Mesothelial cell of epicardium (in vitro differentiated cells): ENCODE data around the gene CRYBG1. TPM values are rescaled to one million over a fixed set of nuclear protein-coding genes. Genes with fewer than 3 reads are reported as not detected.

Source experiments
- DNase-seq, 2 experiments: peaks; one replicate each; pipeline ENCODE4 v3.0.0; 2021; ENCODE audit warnings: low spot score in 2 of 2; ENCODE audit not compliant: unreplicated experiment in 2 of 2
- H3K27ac Mint-ChIP-seq: 2 replicates; pipeline ENCODE4 v1.8.0; 2021; ENCODE audit warnings: mixed read lengths
- H3K27me3 Mint-ChIP-seq: 2 replicates; pipeline ENCODE4 v1.8.0; 2021; ENCODE audit warnings: low read depth, mixed read lengths
- H3K36me3 Mint-ChIP-seq: 2 replicates; pipeline ENCODE4 v1.8.0; 2021; ENCODE audit warnings: mixed read lengths
- H3K4me1 Mint-ChIP-seq: 2 replicates; pipeline ENCODE4 v1.8.0; 2021; ENCODE audit warnings: mixed read lengths
- H3K4me3 Mint-ChIP-seq: 2 replicates; pipeline ENCODE4 v1.8.0; 2021; ENCODE audit warnings: mild to moderate bottlenecking, moderate library complexity, mixed read lengths
- H3K9me3 Mint-ChIP-seq: 2 replicates; pipeline ENCODE4 v1.8.0; 2021; ENCODE audit warnings: mixed read lengths
- total RNA-seq: library from RNA; stranded (reverse); gene quantifications from 3 replicates; pipeline ENCODE4 v1.2.1, GENCODE V29; 2021
- TF ChIP-seq, protein P1 (sequence below): fragments of 200-600 bp; sonication (generic); IDR thresholded peaks from one replicate; pipeline ENCODE4 v1.5.0; 2021; ENCODE audit warnings: antibody characterized with exemption; ENCODE audit not compliant: unreplicated experiment

Gene CRYBG1
- total RNA-seq, 1 donor from 2014 or later = 0.74 TPM

DNA sequence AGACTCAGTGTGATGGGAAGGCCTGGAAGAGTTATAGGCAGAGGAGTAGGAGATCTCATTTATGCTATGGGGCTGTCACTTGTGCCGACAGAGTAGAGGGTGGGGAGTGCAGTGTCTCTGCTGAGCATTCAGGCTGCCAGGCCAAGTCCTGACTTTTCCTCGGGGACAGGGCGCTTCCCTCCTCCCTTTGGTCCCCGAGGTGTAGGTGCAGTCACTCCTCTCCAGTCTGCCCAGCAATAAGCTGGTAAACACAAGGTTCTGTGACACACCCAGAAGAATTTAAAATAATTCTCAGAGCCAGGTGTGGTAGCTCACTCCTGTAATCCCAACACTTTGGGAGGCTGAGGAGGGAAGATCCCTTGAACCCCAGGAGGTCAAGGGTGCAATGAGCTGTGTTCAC, 109.4 kb downstream of the CRYBG1 start:
- no peak for DNase-seq
- TF ChIP-seq, protein P1, sequence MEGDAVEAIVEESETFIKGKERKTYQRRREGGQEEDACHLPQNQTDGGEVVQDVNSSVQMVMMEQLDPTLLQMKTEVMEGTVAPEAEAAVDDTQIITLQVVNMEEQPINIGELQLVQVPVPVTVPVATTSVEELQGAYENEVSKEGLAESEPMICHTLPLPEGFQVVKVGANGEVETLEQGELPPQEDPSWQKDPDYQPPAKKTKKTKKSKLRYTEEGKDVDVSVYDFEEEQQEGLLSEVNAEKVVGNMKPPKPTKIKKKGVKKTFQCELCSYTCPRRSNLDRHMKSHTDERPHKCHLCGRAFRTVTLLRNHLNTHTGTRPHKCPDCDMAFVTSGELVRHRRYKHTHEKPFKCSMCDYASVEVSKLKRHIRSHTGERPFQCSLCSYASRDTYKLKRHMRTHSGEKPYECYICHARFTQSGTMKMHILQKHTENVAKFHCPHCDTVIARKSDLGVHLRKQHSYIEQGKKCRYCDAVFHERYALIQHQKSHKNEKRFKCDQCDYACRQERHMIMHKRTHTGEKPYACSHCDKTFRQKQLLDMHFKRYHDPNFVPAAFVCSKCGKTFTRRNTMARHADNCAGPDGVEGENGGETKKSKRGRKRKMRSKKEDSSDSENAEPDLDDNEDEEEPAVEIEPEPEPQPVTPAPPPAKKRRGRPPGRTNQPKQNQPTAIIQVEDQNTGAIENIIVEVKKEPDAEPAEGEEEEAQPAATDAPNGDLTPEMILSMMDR = no peak
- H3K27me3 Mint-ChIP-seq = peaks cover 6% of the 10 kb centered on the region
- no peaks in the 10 kb centered on the region for H3K36me3 Mint-ChIP-seq
- H3K4me3 Mint-ChIP-seq = no peak overlapping the region
- peaks cover 2% of the 10 kb centered on the region for H3K4me1 Mint-ChIP-seq
- no peak overlapping the region for H3K27ac Mint-ChIP-seq
- H3K9me3 Mint-ChIP-seq = no peaks in the 10 kb centered on the region

DNA sequence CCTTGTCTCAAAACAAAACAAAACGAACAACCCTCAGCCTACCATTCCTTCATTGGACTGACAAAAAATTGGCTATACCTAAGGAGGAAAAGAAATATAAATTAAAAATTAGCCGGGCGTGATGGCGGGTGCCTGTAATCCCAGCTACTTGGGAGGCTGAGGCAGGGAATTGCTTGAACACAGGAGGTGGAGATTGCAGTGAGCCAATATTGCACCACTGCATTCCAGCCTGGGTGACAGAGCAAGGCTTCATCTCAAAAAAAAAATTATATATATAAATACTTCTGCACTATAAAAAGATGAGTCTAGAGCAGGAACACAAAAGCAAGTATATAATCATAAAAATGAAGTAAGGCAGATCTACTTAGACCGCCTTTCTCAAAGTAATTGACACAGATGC, 109.8 kb downstream of the CRYBG1 start:
- Mint-ChIP-seq H3K27me3 (peaks cover 6% of the 10 kb centered on the region), H3K4me3 (no peak overlapping the region), H3K4me1 (peaks cover 2% of the 10 kb centered on the region), H3K36me3 (no peaks in the 10 kb centered on the region), H3K27ac (no peak overlapping the region), H3K9me3 (no peaks in the 10 kb centered on the region)
- no peak for DNase-seq
- TF ChIP-seq, protein P1 = no peak

DNA sequence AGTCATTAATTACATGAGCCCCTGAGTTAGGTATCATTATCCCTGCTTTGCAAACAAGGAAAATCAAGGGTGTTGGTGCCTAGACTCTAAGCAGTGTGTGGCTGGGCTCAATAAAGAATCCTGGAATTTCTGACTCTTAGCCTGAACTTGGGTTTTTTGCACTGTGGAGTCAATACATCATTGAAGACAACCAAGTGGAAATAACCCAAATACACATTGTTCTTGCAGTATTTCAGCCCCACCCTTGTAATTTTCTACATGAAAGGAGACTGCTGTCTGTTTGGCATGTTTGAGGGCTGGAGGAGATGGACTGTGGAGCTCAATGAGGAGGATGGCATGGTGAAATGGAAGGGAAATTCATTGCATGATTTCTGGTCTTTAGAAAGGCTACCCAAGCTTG, 110.3 kb downstream of the CRYBG1 start:
- no peaks in the 10 kb centered on the region for H3K9me3 Mint-ChIP-seq
- no peaks in the 10 kb centered on the region for H3K36me3 Mint-ChIP-seq
- H3K27me3 Mint-ChIP-seq = peaks cover 6% of the 10 kb centered on the region
- H3K27ac Mint-ChIP-seq = no peak overlapping the region
- TF ChIP-seq, protein P1 = no peak
- peaks cover 2% of the 10 kb centered on the region for H3K4me1 Mint-ChIP-seq
- H3K4me3 Mint-ChIP-seq = no peak overlapping the region
- DNase-seq = no peak

DNA sequence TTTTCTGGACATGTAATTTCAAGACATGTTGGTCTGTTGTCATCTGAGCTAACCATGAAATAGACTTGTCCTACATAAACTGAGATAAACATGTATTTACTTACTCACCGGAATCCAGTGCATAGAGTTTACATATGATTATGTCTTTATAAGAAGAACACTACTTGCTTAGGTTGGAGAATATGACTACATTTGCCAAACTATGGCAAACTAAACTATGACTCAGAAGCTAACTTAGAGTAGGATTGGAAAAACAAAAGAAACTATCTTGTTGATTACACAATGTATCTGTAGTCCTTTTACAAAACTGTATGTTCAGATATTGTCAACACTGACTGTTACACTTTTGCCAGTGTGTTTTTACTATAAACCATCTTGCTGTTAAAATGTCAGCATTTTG, 113.3 kb downstream of the CRYBG1 start:
- DNase-seq = no peak
- Mint-ChIP-seq H3K27me3 (peaks cover 5% of the 10 kb centered on the region), H3K36me3 (no peaks in the 10 kb centered on the region), H3K9me3 (no peaks in the 10 kb centered on the region), H3K4me1 (peaks cover 2% of the 10 kb centered on the region), H3K4me3 (no peak overlapping the region), H3K27ac (no peak overlapping the region)
- TF ChIP-seq, protein P1 = no peak

DNA sequence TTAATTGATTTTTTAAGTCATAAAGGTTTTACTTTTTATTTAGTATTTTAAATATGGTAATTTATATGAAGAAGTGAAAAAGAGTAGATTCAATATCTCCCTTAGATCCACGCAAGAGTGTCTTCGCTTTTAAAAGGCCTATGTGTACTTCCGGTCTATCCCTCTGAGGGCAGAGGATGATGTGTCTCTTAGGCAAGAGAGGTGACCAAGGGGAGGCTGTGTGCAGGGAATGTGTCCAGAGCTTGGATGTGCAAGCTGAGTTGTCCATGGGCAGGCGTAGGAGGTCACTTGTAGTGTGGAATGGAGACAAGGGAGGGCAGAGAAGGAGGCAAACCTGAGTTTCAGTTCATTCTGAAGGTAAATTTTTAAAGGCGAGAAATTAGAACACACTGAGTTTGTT, 113.9 kb downstream of the CRYBG1 start:
- no peak for DNase-seq
- Mint-ChIP-seq H3K27ac (no peak overlapping the region), H3K9me3 (no peaks in the 10 kb centered on the region), H3K27me3 (peaks cover 5% of the 10 kb centered on the region), H3K4me3 (no peak overlapping the region), H3K36me3 (no peaks in the 10 kb centered on the region), H3K4me1 (peaks cover 2% of the 10 kb centered on the region)
- TF ChIP-seq, protein P1 = no peak

DNA sequence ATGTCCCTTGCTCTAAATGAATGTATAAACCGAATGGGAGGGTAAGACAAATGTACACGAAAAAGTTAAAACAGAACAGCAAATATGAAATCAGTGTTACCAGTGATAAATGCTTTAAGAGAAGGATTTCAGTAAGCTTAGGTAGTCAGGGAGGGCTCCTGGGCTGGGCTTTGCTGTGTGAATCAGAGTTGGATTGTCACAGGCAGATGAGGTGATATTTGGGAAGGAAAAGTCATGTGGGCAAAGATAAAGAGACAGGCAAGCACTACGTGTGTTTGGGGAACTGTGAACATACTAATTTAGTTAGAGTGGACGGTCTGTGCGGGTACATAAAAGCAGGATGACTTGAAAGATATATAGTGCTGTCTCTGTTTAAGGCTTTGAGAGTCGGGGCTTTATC, 114.8 kb downstream of the CRYBG1 start:
- Mint-ChIP-seq H3K9me3 (no peaks in the 10 kb centered on the region), H3K27ac (no peak overlapping the region), H3K36me3 (no peaks in the 10 kb centered on the region), H3K27me3 (peaks cover 5% of the 10 kb centered on the region), H3K4me1 (no peaks in the 10 kb centered on the region), H3K4me3 (no peak overlapping the region)
- TF ChIP-seq, protein P1 = no peak
- DNase-seq = no peak
